ENCODE results near the gene ELP5. TPM values are rescaled to one million over a fixed set of nuclear protein-coding genes. Genes with fewer than 3 reads are reported as not detected.

Gene ELP5
- total RNA-seq, 1 donor from 2014 or later = 36.9 TPM

- H3K4me3 Mint-ChIP-seq (ENCODE audit: unreplicated experiment) = peak overlapping the region; percentile 92
- H3K4me1 Mint-ChIP-seq (ENCODE audit: unreplicated experiment) = peaks cover 61% of the 10 kb centered on the region
- no peaks in the 10 kb centered on the region for H3K9me3 Mint-ChIP-seq (ENCODE audit: unreplicated experiment)
- H3K27ac Mint-ChIP-seq (ENCODE audit: unreplicated experiment) = peak overlapping the region; percentile 100
- H3K36me3 Mint-ChIP-seq (ENCODE audit: low read depth, unreplicated experiment) = peaks cover 8% of the 10 kb centered on the region
- DNase-seq (ENCODE audit: low spot score) = no peak
- H3K27me3 Mint-ChIP-seq (ENCODE audit: unreplicated experiment) = peaks cover 39% of the 10 kb centered on the region
- TF ChIP-seq CTCF (IDR thresholded peaks at IDR 0.05; ENCODE audit: unreplicated experiment) = no peak
These were observed 36.3 kb upstream of the ELP5 start for GRCh38 chr17:7215652-7216180.

GRCh38 chr17:7216242-7217112, 35.5 kb upstream of the ELP5 start:
- peaks cover 12% of the 10 kb centered on the region for H3K36me3 Mint-ChIP-seq (ENCODE audit: low read depth, unreplicated experiment)
- peaks cover 68% of the 10 kb centered on the region for H3K4me1 Mint-ChIP-seq (ENCODE audit: unreplicated experiment)
- no peaks in the 10 kb centered on the region for H3K9me3 Mint-ChIP-seq (ENCODE audit: unreplicated experiment)
- peaks cover 42% of the 10 kb centered on the region for H3K27me3 Mint-ChIP-seq (ENCODE audit: unreplicated experiment)
- peak overlapping the region; percentile 86 for H3K27ac Mint-ChIP-seq (ENCODE audit: unreplicated experiment)
- no peak for TF ChIP-seq CTCF (IDR thresholded peaks at IDR 0.05; ENCODE audit: unreplicated experiment)
- DNase-seq (ENCODE audit: low spot score) = no peak
- peak overlapping the region; percentile 91 for H3K4me3 Mint-ChIP-seq (ENCODE audit: unreplicated experiment)

GRCh38 chr17:7217113-7217987, 34.7 kb upstream of the ELP5 start:
- peak; percentile 67 for DNase-seq (ENCODE audit: low spot score)
- TF ChIP-seq CTCF (IDR thresholded peaks at IDR 0.05; ENCODE audit: unreplicated experiment) = no peak
- Mint-ChIP-seq H3K36me3 (ENCODE audit: low read depth, unreplicated experiment) (peaks cover 17% of the 10 kb centered on the region), H3K27ac (ENCODE audit: unreplicated experiment) (peak overlapping the region; percentile 92), H3K4me1 (ENCODE audit: unreplicated experiment) (peaks cover 62% of the 10 kb centered on the region), H3K27me3 (ENCODE audit: unreplicated experiment) (peaks cover 47% of the 10 kb centered on the region), H3K9me3 (ENCODE audit: unreplicated experiment) (no peaks in the 10 kb centered on the region), H3K4me3 (ENCODE audit: unreplicated experiment) (peak overlapping the region; percentile 91)

GRCh38 chr17:7218166-7218565, 33.8 kb upstream of the ELP5 start:
- H3K27me3 Mint-ChIP-seq (ENCODE audit: unreplicated experiment) = peaks cover 46% of the 10 kb centered on the region
- no peak for TF ChIP-seq CTCF (IDR thresholded peaks at IDR 0.05; ENCODE audit: unreplicated experiment)
- H3K36me3 Mint-ChIP-seq (ENCODE audit: low read depth, unreplicated experiment) = peaks cover 17% of the 10 kb centered on the region
- H3K4me3 Mint-ChIP-seq (ENCODE audit: unreplicated experiment) = peak overlapping the region; percentile 86
- H3K27ac Mint-ChIP-seq (ENCODE audit: unreplicated experiment) = no peak overlapping the region
- H3K9me3 Mint-ChIP-seq (ENCODE audit: unreplicated experiment) = no peaks in the 10 kb centered on the region
- no peak for DNase-seq (ENCODE audit: low spot score)
- H3K4me1 Mint-ChIP-seq (ENCODE audit: unreplicated experiment) = peaks cover 60% of the 10 kb centered on the region
